Progenitor cell of endocrine pancreas (in vitro differentiated cells): ENCODE measurements around the gene NDST4. TPM values are rescaled to one million over a fixed set of nuclear protein-coding genes. Genes with fewer than 3 reads are reported as not detected.
A peak's percentile ranks its signal among the peaks of the same experiment; 100 is the strongest.

Experiments
- DNase-seq: peaks from one replicate; pipeline ENCODE4 v3.0.0; 2021; ENCODE audit warnings: low spot score; ENCODE audit not compliant: unreplicated experiment
- H3K27ac Mint-ChIP-seq: 2 replicates; pipeline ENCODE4 v1.8.0; 2021; ENCODE audit warnings: mild to moderate bottlenecking, moderate library complexity, mixed read lengths
- H3K27me3 Mint-ChIP-seq: 2 replicates; pipeline ENCODE4 v1.8.0; 2021; ENCODE audit warnings: mixed read lengths
- H3K36me3 Mint-ChIP-seq: 2 replicates; pipeline ENCODE4 v1.8.0; 2022; ENCODE audit warnings: mixed read lengths; ENCODE audit not compliant: insufficient read depth
- H3K4me1 Mint-ChIP-seq: 2 replicates; pipeline ENCODE4 v1.8.0; 2021; ENCODE audit warnings: low read depth, mixed read lengths
- H3K4me3 Mint-ChIP-seq: 2 replicates; pipeline ENCODE4 v1.8.0; 2021; ENCODE audit warnings: low read depth, mild to moderate bottlenecking, moderate library complexity, mixed read lengths
- H3K9me3 Mint-ChIP-seq: 2 replicates; pipeline ENCODE4 v1.8.0; 2021; ENCODE audit warnings: low read depth, mixed read lengths
- total RNA-seq: library from RNA; stranded (reverse); gene quantifications from 2 replicates; pipeline ENCODE4 v1.2.1, GENCODE V29; 2021
- TF ChIP-seq, protein P1 (sequence below): fragments of 200-600 bp; sonication (generic); IDR thresholded peaks from one replicate; pipeline ENCODE4 v1.5.0; 2021; ENCODE audit warnings: antibody characterized with exemption, mild to moderate bottlenecking; ENCODE audit not compliant: unreplicated experiment

Gene NDST4
- total RNA-seq, 1 donor from 2014 or later = 0.14 TPM

DNA sequence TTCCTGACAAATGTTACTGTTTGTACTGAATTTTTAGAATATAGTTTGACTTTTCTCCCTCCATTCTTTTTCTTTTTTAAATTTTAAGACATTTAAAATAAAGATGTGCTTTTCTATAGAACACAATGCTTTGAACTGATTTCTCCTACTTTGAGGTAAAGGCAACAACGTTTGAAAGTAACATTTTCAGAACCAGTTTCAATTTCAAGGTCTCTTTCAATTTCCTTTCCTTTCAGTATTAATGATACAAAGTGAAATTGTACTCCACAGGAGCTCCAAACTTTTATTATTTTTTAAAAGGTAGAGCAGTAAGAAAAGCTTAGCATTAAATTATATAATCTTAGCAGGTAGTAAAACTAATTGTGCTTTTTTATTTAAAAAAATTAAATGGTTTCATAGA is 54.9 kb downstream of the NDST4 start:
- Mint-ChIP-seq H3K27me3 (no peaks in the 10 kb centered on the region), H3K4me1 (no peaks in the 10 kb centered on the region), H3K36me3 (no peaks in the 10 kb centered on the region), H3K4me3 (no peak overlapping the region), H3K27ac (no peak overlapping the region), H3K9me3 (no peaks in the 10 kb centered on the region)
- TF ChIP-seq, protein P1, sequence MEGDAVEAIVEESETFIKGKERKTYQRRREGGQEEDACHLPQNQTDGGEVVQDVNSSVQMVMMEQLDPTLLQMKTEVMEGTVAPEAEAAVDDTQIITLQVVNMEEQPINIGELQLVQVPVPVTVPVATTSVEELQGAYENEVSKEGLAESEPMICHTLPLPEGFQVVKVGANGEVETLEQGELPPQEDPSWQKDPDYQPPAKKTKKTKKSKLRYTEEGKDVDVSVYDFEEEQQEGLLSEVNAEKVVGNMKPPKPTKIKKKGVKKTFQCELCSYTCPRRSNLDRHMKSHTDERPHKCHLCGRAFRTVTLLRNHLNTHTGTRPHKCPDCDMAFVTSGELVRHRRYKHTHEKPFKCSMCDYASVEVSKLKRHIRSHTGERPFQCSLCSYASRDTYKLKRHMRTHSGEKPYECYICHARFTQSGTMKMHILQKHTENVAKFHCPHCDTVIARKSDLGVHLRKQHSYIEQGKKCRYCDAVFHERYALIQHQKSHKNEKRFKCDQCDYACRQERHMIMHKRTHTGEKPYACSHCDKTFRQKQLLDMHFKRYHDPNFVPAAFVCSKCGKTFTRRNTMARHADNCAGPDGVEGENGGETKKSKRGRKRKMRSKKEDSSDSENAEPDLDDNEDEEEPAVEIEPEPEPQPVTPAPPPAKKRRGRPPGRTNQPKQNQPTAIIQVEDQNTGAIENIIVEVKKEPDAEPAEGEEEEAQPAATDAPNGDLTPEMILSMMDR = no peak
- DNase-seq = no peak

DNA sequence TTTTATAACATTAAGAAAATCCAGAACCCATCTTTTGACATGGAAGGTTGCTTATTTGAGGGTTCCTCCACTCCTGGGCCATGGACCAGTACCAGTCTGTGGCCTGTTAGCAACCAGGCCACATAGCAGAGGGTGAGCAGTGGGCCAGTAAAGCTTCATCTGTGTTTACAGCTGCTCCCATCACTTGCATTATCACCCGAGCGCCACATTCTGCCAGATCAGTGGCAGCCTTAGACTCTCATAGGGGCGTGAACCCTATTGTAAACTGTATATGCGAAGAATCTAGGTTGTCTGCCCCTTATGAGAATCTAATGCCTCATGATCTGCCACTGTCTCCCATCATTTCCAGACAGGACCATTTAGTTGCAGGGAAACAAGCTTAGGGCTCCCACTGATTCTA is 58.6 kb downstream of the NDST4 start:
- no peaks in the 10 kb centered on the region for H3K27me3 Mint-ChIP-seq
- no peaks in the 10 kb centered on the region for H3K9me3 Mint-ChIP-seq
- no peak overlapping the region for H3K4me3 Mint-ChIP-seq
- no peak for DNase-seq
- TF ChIP-seq, protein P1 = no peak
- no peaks in the 10 kb centered on the region for H3K36me3 Mint-ChIP-seq
- no peak overlapping the region for H3K27ac Mint-ChIP-seq
- H3K4me1 Mint-ChIP-seq = no peaks in the 10 kb centered on the region

- H3K27ac Mint-ChIP-seq = no peak overlapping the region
- no peaks in the 10 kb centered on the region for H3K27me3 Mint-ChIP-seq
- no peaks in the 10 kb centered on the region for H3K9me3 Mint-ChIP-seq
- H3K4me3 Mint-ChIP-seq = no peak overlapping the region
- H3K36me3 Mint-ChIP-seq = no peaks in the 10 kb centered on the region
- TF ChIP-seq, protein P1 = no peak
- no peaks in the 10 kb centered on the region for H3K4me1 Mint-ChIP-seq
- DNase-seq = no peak
Measured at GRCh38 chr4:115053313-115053712, 60.1 kb downstream of the NDST4 start.

DNA sequence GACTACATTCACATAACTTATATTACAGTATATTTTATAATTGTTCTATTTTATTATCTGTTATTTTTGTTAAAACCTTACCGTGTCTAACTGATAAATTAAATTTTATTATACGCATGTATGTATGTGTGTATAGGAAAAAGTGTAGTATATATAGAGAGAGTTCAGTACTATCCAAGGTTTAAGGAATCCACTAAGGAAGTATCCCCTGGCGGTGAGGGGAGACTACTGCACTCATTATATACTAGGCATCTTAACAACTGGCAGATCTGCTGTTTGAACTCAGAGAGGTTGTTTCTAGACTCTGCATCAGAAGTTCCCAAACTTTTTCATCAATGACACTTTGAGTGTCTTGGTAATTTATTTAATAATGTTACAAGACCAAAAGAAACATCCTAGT is 70.9 kb downstream of the NDST4 start:
- no peak overlapping the region for H3K4me3 Mint-ChIP-seq
- H3K9me3 Mint-ChIP-seq = no peaks in the 10 kb centered on the region
- no peak overlapping the region for H3K27ac Mint-ChIP-seq
- no peaks in the 10 kb centered on the region for H3K27me3 Mint-ChIP-seq
- TF ChIP-seq, protein P1 = peak; percentile 52
- no peaks in the 10 kb centered on the region for H3K36me3 Mint-ChIP-seq
- DNase-seq = no peak
- no peaks in the 10 kb centered on the region for H3K4me1 Mint-ChIP-seq

- H3K9me3 Mint-ChIP-seq = no peaks in the 10 kb centered on the region
- TF ChIP-seq, protein P1 = no peak
- H3K4me1 Mint-ChIP-seq = peaks cover 2% of the 10 kb centered on the region
- no peak overlapping the region for H3K27ac Mint-ChIP-seq
- H3K36me3 Mint-ChIP-seq = no peaks in the 10 kb centered on the region
- no peak for DNase-seq
- no peaks in the 10 kb centered on the region for H3K27me3 Mint-ChIP-seq
- H3K4me3 Mint-ChIP-seq = no peak overlapping the region
Measured at GRCh38 chr4:115030281-115030680, 83.1 kb downstream of the NDST4 start.
